GM12878 (cell line): ENCODE data around the gene MYO10. TPM values are rescaled to one million over a fixed set of nuclear protein-coding genes. Genes with fewer than 3 reads are reported as not detected.

Source experiments
- ATAC-seq: fragments of 200-7000 bp; cut with Tn5 transposase; 3 replicates; pipeline ENCODE4 v1.9.1; 2020; ENCODE audit warnings: mild to moderate bottlenecking, moderate library complexity
- BruUV-seq: library from RNA; stranded (reverse); fragments of 400-500 nt; replicated peaks from 2 replicates; lab custom pipeline; 2021; lab: Mats Ljungman, UMichigan
- CTCF ChIA-PET: fragments of 300-600 bp; sonication (Branson Sonifier 250); formaldehyde crosslinking; extraction: SDS; loops from one replicate; lab custom pipeline; 2021; ENCODE audit warnings: inconsistent platforms; lab: Yijun Ruan, JAX
- POLR2A ChIA-PET: fragments of 350-600 bp; formaldehyde crosslinking; extraction: SDS; loops from one replicate; lab custom pipeline; 2021; ENCODE audit warnings: inconsistent platforms; lab: Charles Lee
- RAD21 ChIA-PET: fragments of 300-600 bp; sonication (Branson Sonifier 250); formaldehyde crosslinking; loops from one replicate; lab custom pipeline; 2023; ENCODE audit warnings: antibody characterized with exemption; ENCODE audit not compliant: unreplicated experiment; lab: Charles Lee
- SMC1A ChIA-PET: fragments of 300-600 bp; sonication (Branson Sonifier 250); formaldehyde crosslinking; loops from one replicate; lab custom pipeline; 2023; ENCODE audit not compliant: unreplicated experiment, uncharacterized antibody; lab: Charles Lee
- DNase-seq: peaks from one replicate; pipeline ENCODE4 v3.0.0-alpha.2; 2011; ENCODE audit warnings: low read depth, low spot score
- FAIRE-seq: peaks from 3 replicates; lab custom pipeline; 2011; peaks lifted over from hg19 to GRCh38; lab: Jason Lieb, UNC
- H2AFZ ChIP-seq: 2 replicates; pipeline ENCODE4 v1.6.0; 2011; ENCODE audit warnings: low read depth, low read length, control low read depth; ENCODE audit not compliant: control insufficient read depth
- H3K27ac ChIP-seq: 2 replicates; pipeline ENCODE4 v1.5.1; 2011; ENCODE audit warnings: control low read depth; ENCODE audit not compliant: control insufficient read depth, insufficient read depth
- H3K27me3 ChIP-seq, 2 experiments: replicated peaks in 1 of 2; 2 replicates each; pipeline versions ENCODE4 v1.6.0 to v1.6.1; 2011; ENCODE audit warnings: low read length in 1 of 2; ENCODE audit not compliant: control insufficient read depth in 2 of 2, insufficient read depth in 2 of 2
- H3K36me3 ChIP-seq, 2 experiments: 2 replicates each; pipeline ENCODE4 v1.5.1; 2011; ENCODE audit warnings: low read length in 1 of 2; ENCODE audit not compliant: control insufficient read depth in 2 of 2, insufficient read depth in 2 of 2
- H3K4me1 ChIP-seq: 2 replicates; pipeline ENCODE4 v1.6.1; 2011; ENCODE audit warnings: mild to moderate bottlenecking, low read length, moderate library complexity, mixed read lengths; ENCODE audit not compliant: control insufficient read depth, insufficient read depth
- H3K4me2 ChIP-seq: 2 replicates; pipeline ENCODE4 v1.6.0; 2011; ENCODE audit warnings: control low read depth; ENCODE audit not compliant: control insufficient read depth, insufficient read depth
- H3K4me3 ChIP-seq: fragments of 200-600 bp; sonication (generic); 2 replicates; pipeline ENCODE4 v1.5.1; 2016
- H3K79me2 ChIP-seq: 2 replicates; pipeline ENCODE4 v1.6.0; 2011; ENCODE audit warnings: low read length; ENCODE audit not compliant: control insufficient read depth, insufficient read depth
- H3K9ac ChIP-seq: 2 replicates; pipeline ENCODE4 v1.8.0; 2011; ENCODE audit warnings: low read length, control low read depth, mixed read lengths; ENCODE audit not compliant: control insufficient read depth, insufficient read depth
- H3K9me3 ChIP-seq: replicated peaks from 3 replicates; pipeline ENCODE4 v1.5.1; 2011; ENCODE audit warnings: mild to moderate bottlenecking, low read length; ENCODE audit not compliant: control insufficient read depth, insufficient read depth
- H4K20me1 ChIP-seq: 2 replicates; pipeline ENCODE4 v1.6.0; 2011; ENCODE audit not compliant: control insufficient read depth, insufficient read depth
- ASH2L ChIP-seq: fragments of 300-600, 200-600 bp; sonication (generic); IDR thresholded peaks from 2 replicates; pipeline ENCODE4 v1.6.1; 2017; ENCODE audit warnings: low read depth, mild to moderate bottlenecking, borderline replicate concordance
- CHD4 ChIP-seq: fragments of 200-600 bp; sonication (generic); IDR thresholded peaks from 2 replicates; pipeline ENCODE4 v1.6.1; 2016; ENCODE audit warnings: mild to moderate bottlenecking
- FOS ChIP-seq: IDR thresholded peaks from 3 replicates; pipeline ENCODE4 v1.6.1; 2011; ENCODE audit warnings: borderline replicate concordance; ENCODE audit not compliant: insufficient read length; ENCODE audit errors: extremely low read depth
- MTA2 ChIP-seq: fragments of 450-650 bp; IDR thresholded peaks from 2 replicates; pipeline ENCODE4 v1.6.1; 2016; ENCODE audit warnings: low read depth, mild to moderate bottlenecking, moderate library complexity
- MYB ChIP-seq: fragments of 150-350 bp; IDR thresholded peaks from 2 replicates; pipeline ENCODE4 v1.6.1; 2014; ENCODE audit warnings: mild to moderate bottlenecking, low read depth, low read length, borderline replicate concordance
- NBN ChIP-seq: fragments of 450-650 bp; IDR thresholded peaks from 2 replicates; pipeline ENCODE4 v1.6.1; 2016
- POLR2AphosphoS5 ChIP-seq: IDR thresholded peaks from 2 replicates; pipeline ENCODE4 v1.6.1; 2011; ENCODE audit warnings: mild to moderate bottlenecking, low read length, inconsistent platforms
- STAT1 ChIP-seq: fragments of 450-650 bp; conservative IDR thresholded peaks from 2 replicates; pipeline ENCODE4 v1.6.1; 2014; ENCODE audit warnings: antibody characterized with exemption, mild to moderate bottlenecking
- ZZZ3 ChIP-seq: IDR thresholded peaks from 2 replicates; pipeline ENCODE4 v1.6.1; 2011; ENCODE audit warnings: low read depth; ENCODE audit not compliant: control insufficient read depth, insufficient read length
- WGBS: methylation state at CpG from one replicate; pipeline ENCODE4 v1.1.6; 2016; ENCODE audit warnings: low lambda C conversion rate; ENCODE audit not compliant: insufficient replicate concordance, insufficient coverage; ENCODE audit errors: missing lambda C conversion rate; 5-methylcytosine and 5-hydroxymethylcytosine counted together
- in situ Hi-C: fragments of 300-500 bp; cut with MboI; formaldehyde crosslinking; loops from 9 replicates; pipeline ENCODE4 v1.14.3; 2018; ENCODE audit warnings: mixed read lengths
- intact Hi-C: fragments of 100-400 bp; cut with micrococcal nuclease; formaldehyde crosslinking; loops from one replicate; pipeline ENCODE4 v1.14.2; 2022; ENCODE audit not compliant: unreplicated experiment
- polyA plus RNA-seq, 11 experiments: library from polyadenylated mRNA; depleted of rRNA in 4 of 11; unstranded in 6 of 11; stranded (reverse) in 5 of 11; fragments of >200 nt; fragmentation: Nextera tagmentation in 4 of 11; fragmentation: Illumina TruSeq in 1 of 11; extraction: Ambion mirVana in 4 of 11; extraction: Trizol in 1 of 11; gene quantifications; 1 replicate in 1 of 11; 2 replicates in 10 of 11; pipeline versions ENCODE4 v1.2.1 to v1.2.3, GENCODE V29; 2011 to 2016; ENCODE audit warnings: inconsistent platforms in 2 of 11, missing spikeins in 2 of 11, low read depth in 1 of 11
- total RNA-seq, 4 experiments: library from RNA; depleted of rRNA in 3 of 4; stranded (reverse); fragments of >200 nt in 3 of 4; fragmentation: Illumina TruSeq in 1 of 4; extraction: Trizol in 1 of 4; gene quantifications; 2 replicates each; pipeline versions ENCODE4 v1.2.1 to v1.2.3, GENCODE V29; 2013 to 2021

MYO10 gene
- total and polyA plus RNA-seq, 10 of the 15 experiments (the other 5 are each of a cell fraction or from before 2014, with no cell fraction given), result 0.02 to 0.77 (median 0.17) TPM

DNA sequence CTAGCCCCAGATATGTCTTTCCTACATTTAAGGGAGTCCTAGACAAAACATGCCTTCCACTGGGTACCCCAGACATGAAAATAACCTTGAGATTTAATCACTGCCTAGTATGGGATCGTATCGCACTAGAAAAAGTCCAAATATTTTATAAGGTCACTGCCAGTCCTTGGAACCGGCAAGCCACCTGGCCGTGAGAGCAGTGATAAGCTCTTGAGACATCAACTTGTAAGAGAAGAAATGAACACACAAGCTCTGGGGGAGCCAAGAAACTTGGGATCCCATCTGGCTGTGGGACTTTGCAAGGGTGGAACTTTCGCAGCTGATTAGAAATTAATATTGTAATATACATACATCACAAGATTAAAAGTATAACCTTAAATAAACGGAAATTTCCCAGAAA, 21.5 kb downstream of the MYO10 start:
- in situ Hi-C loops (no loop called here), intact Hi-C loops (no loop called here)
- Histone ChIP-seq H3K36me3 (no peaks in the 10 kb centered on the region), H2AFZ (no peak overlapping the region), H3K4me2 (no peak overlapping the region), H3K79me2 (no peaks in the 10 kb centered on the region), H3K9ac (no peak overlapping the region), H3K4me3 (no peak overlapping the region), H3K27me3 (no peaks in the 10 kb centered on the region), H4K20me1 (no peaks in the 10 kb centered on the region), H3K4me1 (no peaks in the 10 kb centered on the region), H3K9me3 (no peaks in the 10 kb centered on the region), H3K27ac (no peak overlapping the region)
- ChIA-PET POLR2A (no interaction called here), SMC1A (no interaction called here), RAD21 (no interaction called here), CTCF (no interaction called here)
- FAIRE-seq (no peak), DNase-seq (no peak), ATAC-seq (no peak)
- no peak for TF ChIP-seq CHD4
- TF ChIP-seq FOS, result no peak
- TF ChIP-seq ASH2L, result no peak
- TF ChIP-seq STAT1, result no peak
- WGBS, result 33% methylated on average over 6 of the region's 6 CpGs
- BruUV-seq, result no TSS peak

DNA sequence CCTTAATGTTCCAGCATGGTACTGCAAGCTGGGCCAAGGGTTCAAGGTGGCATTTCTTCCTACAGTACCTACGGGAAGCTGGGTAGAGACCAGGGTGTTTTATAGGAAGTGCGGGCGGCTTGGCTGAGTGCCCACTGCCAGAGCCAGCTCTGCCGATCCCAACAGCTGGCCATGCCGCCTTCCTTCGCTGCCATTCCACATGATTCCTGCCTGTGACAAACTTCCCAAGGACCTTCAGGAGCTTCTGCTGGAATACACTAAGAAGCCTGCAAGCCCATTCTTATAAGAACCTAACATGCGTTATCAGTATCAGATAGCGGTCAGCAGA, 22.0 kb downstream of the MYO10 start:
- H2AFZ ChIP-seq, result no peak overlapping the region
- ChIA-PET CTCF (no interaction called here), RAD21 (no interaction called here), SMC1A (no interaction called here), POLR2A (no interaction called here)
- no peak overlapping the region for H3K9ac ChIP-seq
- H3K9me3 ChIP-seq, result no peaks in the 10 kb centered on the region
- no peaks in the 10 kb centered on the region for H4K20me1 ChIP-seq
- H3K27ac ChIP-seq, result no peak overlapping the region
- WGBS, result 63% methylated on average over 8 of the region's 8 CpGs
- no peaks in the 10 kb centered on the region for H3K36me3 ChIP-seq
- no peaks in the 10 kb centered on the region for H3K27me3 ChIP-seq
- no TSS peak for BruUV-seq
- no peak for TF ChIP-seq POLR2AphosphoS5
- TF ChIP-seq ZZZ3, result no peak
- no peak for TF ChIP-seq NBN
- TF ChIP-seq MYB, result no peak
- no peak for TF ChIP-seq MTA2
- intact Hi-C loops, result no loop called here
- in situ Hi-C loops, result no loop called here
- H3K79me2 ChIP-seq, result no peaks in the 10 kb centered on the region
- no peak overlapping the region for H3K4me2 ChIP-seq
- FAIRE-seq (no peak), ATAC-seq (no peak), DNase-seq (no peak)
- H3K4me1 ChIP-seq, result no peaks in the 10 kb centered on the region
- H3K4me3 ChIP-seq, result no peak overlapping the region
